ENCODE measurements around the gene OTUB2.

OTUB2 gene

GRCh38 chr14:93996130-93996695 lies 29.9 kb upstream of the OTUB2 start:
- no peak for DNase-seq (ENCODE audit: low read depth in 3 of 3, low spot score in 1 of 3)

DNA sequence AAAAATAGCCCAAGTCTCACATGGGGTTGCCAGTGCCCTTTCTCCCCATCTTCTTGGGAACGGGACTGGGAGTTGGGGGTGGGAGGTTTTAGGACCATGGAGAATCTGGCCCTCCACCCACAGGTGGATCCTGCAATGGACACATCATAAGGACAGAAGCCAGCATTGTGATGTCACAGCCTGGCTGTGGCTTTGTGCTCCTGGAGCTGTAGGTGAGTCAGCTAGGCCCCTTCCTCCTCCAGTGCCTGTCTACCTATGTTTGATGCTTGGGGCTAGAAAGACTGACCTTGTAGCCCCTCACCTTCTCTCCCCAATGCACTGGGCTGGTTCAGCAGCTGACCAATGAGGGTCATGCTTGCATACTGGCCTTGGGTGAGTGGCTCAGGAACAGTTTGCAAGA lies 29.1 kb upstream of the OTUB2 start, which contains the start of gene CCDC197:
CCDC197 (plus strand) TSS at position 220 of the 400 bp plus-strand sequence. CDS start 831 bp downstream, outside the sequence.
- no peak for DNase-seq (ENCODE audit: low read depth in 3 of 3, low spot score in 1 of 3)

DNA sequence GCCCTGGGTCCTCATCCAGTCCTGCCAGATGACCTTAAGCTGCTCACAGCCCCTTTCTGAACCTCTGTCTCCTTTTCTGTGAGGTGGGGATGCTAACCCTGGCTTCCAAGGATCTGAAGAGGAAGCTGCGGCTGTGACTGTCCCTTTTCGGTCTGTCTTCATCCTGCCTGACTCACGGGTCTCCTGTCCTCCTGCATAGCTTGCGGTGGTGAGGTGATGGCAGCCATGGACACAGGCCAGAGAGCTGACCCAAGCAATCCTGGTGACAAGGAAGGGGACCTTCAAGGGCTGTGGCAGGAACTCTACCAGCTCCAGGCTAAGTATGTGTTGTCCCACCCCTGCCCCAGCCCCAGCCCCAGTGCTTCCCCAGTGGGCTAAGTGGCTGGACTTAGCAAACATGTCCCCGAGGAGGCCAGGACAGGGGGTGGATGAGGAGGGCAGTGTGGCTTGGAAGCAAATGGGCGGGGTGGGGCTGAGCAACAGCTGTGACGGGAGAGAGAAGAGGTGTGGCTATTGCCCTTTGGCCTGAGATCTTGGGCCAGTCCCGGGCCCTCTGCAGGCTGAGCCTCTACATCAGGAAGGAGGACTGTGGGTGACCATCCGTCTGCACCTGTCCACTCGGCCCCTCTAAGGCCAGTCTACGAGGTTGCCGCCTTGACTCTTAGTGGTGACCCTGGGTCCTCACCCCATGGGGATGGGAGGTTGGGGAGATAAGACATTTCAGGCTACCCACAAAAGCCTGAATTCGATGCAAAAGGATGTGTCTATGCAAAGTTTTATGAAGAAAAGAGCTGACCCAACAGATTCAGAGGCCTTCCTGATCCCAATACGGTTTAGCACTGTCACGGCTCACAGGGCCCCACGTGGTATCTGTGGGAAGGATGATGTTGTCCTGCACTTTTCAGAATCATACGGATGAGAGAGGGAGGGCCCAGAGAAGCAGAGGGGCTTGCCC lies 27.9 kb upstream of the OTUB2 start:
- DNase-seq (ENCODE audit: low read depth in 3 of 3, low spot score in 1 of 3), result no peak

- DNase-seq (ENCODE audit: low read depth in 3 of 3, low spot score in 1 of 3), result no peak
Observed at GRCh38 chr14:93998871-93999403, 27.2 kb upstream of the OTUB2 start.

GRCh38 chr14:93999573-93999972 lies 26.6 kb upstream of the OTUB2 start:
- DNase-seq (ENCODE audit: low read depth in 3 of 3, low spot score in 1 of 3), result no peak

- no peak for DNase-seq (ENCODE audit: low read depth in 3 of 3, low spot score in 1 of 3)
Observed at GRCh38 chr14:94000267-94000666, 25.9 kb upstream of the OTUB2 start.

GRCh38 chr14:94001016-94001415 lies 25.1 kb upstream of the OTUB2 start:
- no peak for DNase-seq (ENCODE audit: low read depth in 3 of 3, low spot score in 1 of 3)

DNA sequence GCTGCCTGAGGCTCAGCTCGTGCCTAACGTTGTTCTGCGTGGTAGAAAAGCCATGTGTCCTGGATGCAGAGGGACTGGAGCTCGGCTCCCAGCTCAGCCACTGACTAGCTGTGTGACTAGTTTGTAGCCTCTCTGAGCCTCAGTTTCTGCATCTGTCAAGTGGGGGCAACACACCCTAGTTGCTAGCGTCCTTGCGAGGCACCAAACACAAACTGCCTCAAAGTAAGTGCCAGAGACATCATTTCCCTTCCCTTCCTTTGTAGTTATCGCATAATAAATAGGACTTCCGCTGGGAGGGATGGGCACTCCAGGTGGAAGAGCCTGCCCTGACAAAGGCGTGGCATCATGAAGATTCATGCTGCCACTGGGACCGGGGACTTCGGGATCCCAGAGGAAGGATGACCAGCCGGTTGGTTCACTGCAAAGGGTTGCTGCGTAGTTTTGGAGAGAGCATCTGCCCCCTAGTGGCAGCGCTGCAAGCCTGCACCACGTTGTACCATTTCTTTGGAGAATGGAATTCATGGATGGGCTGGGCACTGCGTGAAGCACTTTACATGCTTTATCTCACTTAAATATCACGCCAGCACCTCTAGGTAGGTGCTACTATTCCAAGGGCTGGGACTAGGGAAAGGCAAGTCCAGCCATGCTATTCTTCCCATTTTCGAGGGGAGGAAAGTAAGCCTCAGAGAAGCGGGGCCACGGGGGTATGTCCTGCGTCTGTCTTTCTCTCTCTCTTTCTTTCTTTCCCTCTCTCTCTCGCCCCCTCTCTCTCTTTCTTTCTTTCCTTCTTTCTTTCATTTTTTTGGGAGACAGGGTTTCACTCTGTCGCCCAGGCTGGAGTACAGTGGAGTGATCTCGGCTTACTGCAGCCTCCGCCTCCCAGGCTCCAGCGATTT lies 24.4 kb upstream of the OTUB2 start:
- DNase-seq (ENCODE audit: low read depth in 3 of 3, low spot score in 1 of 3), result peak; percentile 10 to 47 (median 29)

DNA sequence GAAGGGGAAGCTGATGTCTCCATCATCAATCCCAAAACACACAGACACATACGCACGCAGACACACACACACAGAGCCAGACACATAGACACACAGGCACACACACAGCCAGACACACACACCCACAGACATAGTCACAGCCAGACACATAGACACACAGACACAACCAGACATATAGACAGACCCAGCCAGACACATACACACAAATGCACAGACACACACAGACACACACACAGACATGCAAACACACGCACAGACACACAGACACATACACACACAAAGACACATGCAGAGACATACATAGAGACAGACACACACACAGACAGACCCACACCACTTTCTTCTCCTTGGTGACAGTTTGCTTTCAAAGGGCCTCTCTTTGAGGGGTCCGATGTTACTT lies 22.7 kb upstream of the OTUB2 start:
- no peak for DNase-seq (ENCODE audit: low read depth in 3 of 3, low spot score in 1 of 3)

GRCh38 chr14:94004015-94004414 lies 22.1 kb upstream of the OTUB2 start:
- DNase-seq (ENCODE audit: low read depth in 3 of 3, low spot score in 1 of 3), result no peak

- no peak for DNase-seq (ENCODE audit: low read depth in 3 of 3, low spot score in 1 of 3)
Observed at GRCh38 chr14:94005324-94006073, 20.6 kb upstream of the OTUB2 start.

GRCh38 chr14:94008234-94008633 lies 17.9 kb upstream of the OTUB2 start:
- DNase-seq (ENCODE audit: low read depth in 3 of 3, low spot score in 1 of 3), result no peak

DNA sequence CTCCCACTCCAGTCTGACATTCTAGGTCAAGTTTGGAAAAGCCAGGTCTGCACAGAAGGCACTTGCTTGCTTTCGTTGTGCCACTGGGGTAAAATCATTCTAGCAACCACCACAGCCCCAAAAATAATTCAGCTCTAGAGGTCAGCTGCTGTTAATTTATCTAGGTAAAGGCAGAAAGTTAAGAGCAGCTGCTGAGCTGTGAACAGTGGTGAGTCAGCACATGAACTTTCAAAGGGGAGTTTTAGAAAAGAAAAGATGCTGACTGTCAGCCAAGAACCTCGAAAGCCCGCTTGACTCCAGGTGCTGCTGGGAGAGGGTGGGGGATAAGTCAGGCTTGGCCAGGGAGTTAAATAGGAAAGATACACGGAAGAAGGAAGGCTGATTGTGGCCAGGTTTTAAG lies 16.4 kb upstream of the OTUB2 start:
- no peak for DNase-seq (ENCODE audit: low read depth in 3 of 3, low spot score in 1 of 3)

GRCh38 chr14:94010625-94011024 lies 15.5 kb upstream of the OTUB2 start:
- no peak for DNase-seq (ENCODE audit: low read depth in 3 of 3, low spot score in 1 of 3)

DNA sequence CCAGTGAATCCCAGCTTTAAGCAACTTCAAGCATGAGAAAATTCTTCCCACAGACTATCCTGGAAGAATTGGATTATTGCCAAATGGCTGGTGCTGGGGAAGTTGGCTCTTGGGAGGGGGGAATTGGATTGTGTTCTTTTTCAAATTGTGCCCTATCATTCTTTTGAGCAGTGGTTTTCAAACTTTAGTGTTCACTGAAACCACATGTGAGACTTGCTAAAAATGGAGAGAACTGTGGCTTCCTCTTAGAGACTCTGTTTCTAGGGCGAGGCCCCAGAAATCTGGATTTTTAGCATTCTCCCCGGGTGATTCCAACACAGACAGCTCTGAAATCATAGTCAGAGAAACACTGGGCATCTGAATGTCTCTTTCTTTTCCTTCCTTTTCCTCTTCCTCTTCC lies 14.3 kb upstream of the OTUB2 start:
- no peak for DNase-seq (ENCODE audit: low read depth in 3 of 3, low spot score in 1 of 3)

DNA sequence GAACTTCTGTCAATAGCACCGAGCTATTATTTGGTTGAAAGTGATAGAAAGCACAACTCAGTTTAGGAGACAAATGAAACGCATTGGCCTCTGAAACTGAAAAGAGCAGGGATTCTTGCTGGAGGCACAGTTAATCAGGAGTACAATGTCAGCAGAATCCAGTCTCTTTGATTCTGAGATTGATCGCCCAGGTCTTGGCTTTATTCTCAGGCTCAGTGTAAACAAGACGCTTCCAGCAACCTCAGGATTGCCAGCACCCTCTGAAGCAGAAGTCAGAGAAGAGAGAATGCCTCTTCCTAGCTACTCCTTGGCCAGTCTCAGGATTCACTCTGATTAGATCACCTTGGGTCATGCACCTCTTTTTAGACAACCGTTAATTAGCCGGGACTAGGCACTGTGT lies 11.8 kb upstream of the OTUB2 start:
- DNase-seq (ENCODE audit: low read depth in 3 of 3, low spot score in 1 of 3), result no peak

DNA sequence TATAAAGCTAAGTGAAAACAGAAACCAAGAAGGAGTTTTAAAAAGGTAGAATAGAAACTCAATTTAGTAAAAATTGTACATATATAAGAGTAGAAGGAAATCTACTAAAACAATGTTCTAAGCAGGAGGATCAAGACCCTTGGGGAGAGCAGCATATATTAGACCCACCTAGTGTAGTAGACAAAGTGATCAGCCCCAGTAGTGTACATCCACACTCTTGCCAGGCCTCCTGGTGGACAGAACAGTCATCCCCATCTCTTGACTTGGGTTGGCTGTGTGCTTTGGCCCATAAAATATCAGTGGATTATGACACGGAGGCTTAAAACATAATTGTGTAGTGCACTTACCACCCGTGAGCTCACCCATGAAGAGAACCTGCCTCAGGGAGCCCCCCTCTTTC lies 10.9 kb upstream of the OTUB2 start:
- no peak for DNase-seq (ENCODE audit: low read depth in 3 of 3, low spot score in 1 of 3)

DNA sequence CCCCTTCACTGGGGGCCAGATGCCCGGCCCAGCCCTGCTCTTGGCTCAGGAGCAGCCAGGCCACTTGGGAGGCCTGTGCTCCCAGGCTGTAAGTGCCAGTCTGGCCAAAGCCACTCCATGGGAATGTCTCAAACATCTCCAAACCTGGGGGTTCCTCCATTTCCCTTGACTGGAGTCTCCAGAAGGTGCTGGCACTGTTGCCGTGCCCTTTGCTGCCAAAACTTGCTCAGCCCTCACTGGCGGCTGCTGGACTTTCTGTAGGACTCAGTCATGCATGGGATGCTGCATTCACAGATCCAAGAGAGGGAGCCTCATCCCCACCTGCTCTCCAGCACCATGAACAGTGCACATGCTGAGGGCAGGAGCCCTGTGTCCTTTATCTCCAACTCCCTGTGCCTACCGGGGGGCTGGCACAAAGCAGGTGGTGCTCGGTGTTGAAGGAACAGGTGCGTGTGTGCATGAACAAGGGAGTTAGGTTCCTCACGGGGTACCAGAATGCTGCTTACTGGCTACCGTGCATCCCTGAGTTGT lies 9.6 kb upstream of the OTUB2 start:
- DNase-seq (ENCODE audit: low read depth in 3 of 3, low spot score in 1 of 3), result no peak

GRCh38 chr14:94018308-94018707 lies 7.8 kb upstream of the OTUB2 start:
- DNase-seq (ENCODE audit: low read depth in 3 of 3, low spot score in 1 of 3), result no peak

DNA sequence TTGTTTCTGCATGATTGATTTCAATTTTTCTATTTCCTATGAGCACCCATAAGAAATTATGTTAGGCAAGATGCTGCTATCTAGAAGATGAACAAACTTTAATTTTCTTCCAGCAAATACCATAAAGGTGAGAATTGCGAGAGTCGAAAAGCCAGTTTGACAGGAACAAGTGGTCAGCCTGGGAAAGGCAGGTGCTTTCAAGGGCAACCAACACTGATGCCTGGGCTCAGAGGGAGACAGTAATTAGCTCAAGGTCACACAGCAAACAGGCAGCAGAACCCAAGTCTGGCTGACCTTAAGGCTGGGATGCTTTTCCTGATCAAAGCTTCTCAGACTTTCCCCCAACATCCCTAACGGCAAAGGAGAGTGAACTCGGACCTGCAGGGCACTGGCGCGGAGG lies 6.8 kb upstream of the OTUB2 start:
- no peak for DNase-seq (ENCODE audit: low read depth in 3 of 3, low spot score in 1 of 3)

Data from stimulated activated CD4-positive, alpha-beta T cell treated with anti-CD3 and anti-CD28 coated beads, TNF-alpha, amount 100 ng/mL, for 1 hour (primary cell).